SU-DHL-6 (cell line): ENCODE measurements around the gene CALCB.
A peak's percentile ranks its signal among the peaks of the same experiment; 100 is the strongest.

Experiments used
- H2AFZ ChIP-seq: fragments of 200-600 bp; sonication (generic); 2 replicates; pipeline ENCODE4 v1.6.1; 2014; ENCODE audit warnings: low read depth, mild to moderate bottlenecking, moderate library complexity, mixed read lengths, antibody characterized with exemption, low read length; ENCODE audit not compliant: severe bottlenecking
- H3F3A ChIP-seq: fragments of 200-600 bp; shearing (Covaris generic); 2 replicates; pipeline ENCODE4 v1.6.0; 2016; ENCODE audit warnings: antibody characterized with exemption, mild to moderate bottlenecking; ENCODE audit not compliant: insufficient read depth
- H3K27ac ChIP-seq: fragments of 200-600 bp; sonication (generic); 2 replicates; pipeline ENCODE4 v1.5.1; 2016; ENCODE audit warnings: low read depth, mild to moderate bottlenecking, low read length, moderate library complexity, mixed read lengths
- H3K27me3 ChIP-seq: fragments of 200-600 bp; sonication (generic), shearing (Covaris generic); 2 replicates; pipeline ENCODE4 v1.6.0; 2014; ENCODE audit warnings: mild to moderate bottlenecking, low read length
- H3K36me3 ChIP-seq: fragments of 200-600 bp; sonication (generic); 2 replicates; pipeline ENCODE4 v1.6.1; 2014; ENCODE audit warnings: mild to moderate bottlenecking, low read length, mixed read lengths
- H3K4me2 ChIP-seq: fragments of 300-600, 200-600 bp; shearing (Covaris generic), sonication (generic); 2 replicates; pipeline ENCODE4 v1.6.0; 2014; ENCODE audit warnings: low read length, low read depth, mild to moderate bottlenecking; ENCODE audit not compliant: poor library complexity, severe bottlenecking
- H3K4me3 ChIP-seq: fragments of 200-600 bp; sonication (generic); 2 replicates; pipeline ENCODE4 v1.5.1; 2014; ENCODE audit warnings: antibody characterized with exemption, low read length, mild to moderate bottlenecking, mixed read lengths; ENCODE audit not compliant: insufficient read depth, poor library complexity, severe bottlenecking
- H3K79me2 ChIP-seq: fragments of 200-600 bp; sonication (generic); 2 replicates; pipeline ENCODE4 v1.6.1; 2014; ENCODE audit warnings: mild to moderate bottlenecking, low read length, moderate library complexity; ENCODE audit not compliant: insufficient read depth
- H3K9ac ChIP-seq: fragments of 200-600 bp; sonication (generic); 2 replicates; pipeline ENCODE4 v1.7.0; 2014; ENCODE audit warnings: mild to moderate bottlenecking, low read length
- H3K9me2 ChIP-seq: fragments of 200-600 bp; sonication (generic); replicated peaks from 2 replicates; pipeline ENCODE4 v1.6.1; 2014; ENCODE audit warnings: low read length; ENCODE audit not compliant: insufficient read depth
- H3K9me3 ChIP-seq: fragments of 200-600 bp; sonication (generic); 2 replicates; pipeline ENCODE4 v1.6.1; 2014; ENCODE audit warnings: low read length, mixed read lengths; ENCODE audit not compliant: insufficient read depth
- H4K20me1 ChIP-seq: fragments of 200-600 bp; sonication (generic); 2 replicates; pipeline ENCODE4 v1.6.1; 2014; ENCODE audit warnings: low read depth, mild to moderate bottlenecking, antibody characterized with exemption, low read length, moderate library complexity, mixed read lengths
- CTCF ChIP-seq: fragments of 200-600 bp; sonication (generic); IDR thresholded peaks from one replicate; pipeline ENCODE4 v1.5.1; 2017; ENCODE audit warnings: antibody characterized with exemption, mild to moderate bottlenecking, low read length, moderate library complexity; ENCODE audit not compliant: insufficient read depth, poor library complexity, severe bottlenecking
- EZH2phosphoT487 ChIP-seq: fragments of 200-600 bp; sonication (generic), shearing (Covaris generic); conservative IDR thresholded peaks from 2 replicates; pipeline ENCODE4 v1.6.1; 2018; ENCODE audit warnings: mild to moderate bottlenecking, antibody characterized with exemption, low read length, moderate library complexity, mixed read lengths

The CALCB gene

GRCh38 chr11:15073361-15074205 lies at the start of gene CALCB:
TSS of gene CALCB (plus strand) at chr11:15073593. CDS start at chr11:15074719, 1,126 bp downstream.
- Histone ChIP-seq H3K4me2 (no peak within 1 kb of the TSS), H2AFZ (peak within 1 kb of the TSS; percentile 13), H3K9me2 (no peaks in the 10 kb centered on the region), H3K4me3 (no peak within 1 kb of the TSS), H3K27me3 (no peaks in the 10 kb centered on the region), H3K36me3 (no peaks in the 10 kb centered on the region), H3K27ac (no peak within 1 kb of the TSS), H3F3A (no peaks in the 10 kb centered on the region), H3K9ac (no peak within 1 kb of the TSS), H3K9me3 (no peaks in the 10 kb centered on the region), H4K20me1 (no peaks in the 10 kb centered on the region), H3K79me2 (no peaks in the 10 kb centered on the region)
- TF ChIP-seq EZH2phosphoT487 = no peak
- TF ChIP-seq CTCF = no peak

- 0 out of 2 replicates have a peak, but pooled peaks cover 3% of the 10 kb centered on the region for H3K36me3 ChIP-seq
- TF ChIP-seq CTCF (no peak), EZH2phosphoT487 (no peak)
- no peaks in the 10 kb centered on the region for H3F3A ChIP-seq
- no peaks in the 10 kb centered on the region for H3K79me2 ChIP-seq
- no peak overlapping the region for H3K9ac ChIP-seq
- no peak overlapping the region for H3K4me3 ChIP-seq
- H3K9me2 ChIP-seq = no peaks in the 10 kb centered on the region
- no peak overlapping the region for H2AFZ ChIP-seq
- peaks cover 4% of the 10 kb centered on the region; the same call in 1 of the 2 replicates for H3K9me3 ChIP-seq
- H3K4me2 ChIP-seq = no peak overlapping the region
- H4K20me1 ChIP-seq = no peaks in the 10 kb centered on the region
- no peak overlapping the region for H3K27ac ChIP-seq
- no peaks in the 10 kb centered on the region for H3K27me3 ChIP-seq
Observed at GRCh38 chr11:15027011-15027410, 46.4 kb upstream of the CALCB start.

GRCh38 chr11:15027956-15028355 lies 45.4 kb upstream of the CALCB start:
- Histone ChIP-seq H3K36me3 (0 out of 2 replicates have a peak, but pooled peaks cover 3% of the 10 kb centered on the region), H3K27me3 (no peaks in the 10 kb centered on the region), H3K9me3 (peaks cover 4% of the 10 kb centered on the region; the same call in 1 of the 2 replicates), H3K9me2 (no peaks in the 10 kb centered on the region), H3K4me3 (no peak overlapping the region), H2AFZ (no peak overlapping the region), H4K20me1 (no peaks in the 10 kb centered on the region), H3K27ac (no peak overlapping the region), H3K9ac (no peak overlapping the region), H3K4me2 (no peak overlapping the region), H3K79me2 (no peaks in the 10 kb centered on the region), H3F3A (no peaks in the 10 kb centered on the region)
- no peak for TF ChIP-seq CTCF
- TF ChIP-seq EZH2phosphoT487 = no peak
